HG03060 (cell line): ENCODE measurements around the gene TMEM108.

Experiments used
- ATAC-seq: cut with Tn5 transposase; IDR thresholded peaks from one replicate; pipeline ENCODE4 v1.9.1; 2021; ENCODE audit warnings: low read depth, moderate number of reproducible peaks; ENCODE audit not compliant: unreplicated experiment

Gene TMEM108

DNA sequence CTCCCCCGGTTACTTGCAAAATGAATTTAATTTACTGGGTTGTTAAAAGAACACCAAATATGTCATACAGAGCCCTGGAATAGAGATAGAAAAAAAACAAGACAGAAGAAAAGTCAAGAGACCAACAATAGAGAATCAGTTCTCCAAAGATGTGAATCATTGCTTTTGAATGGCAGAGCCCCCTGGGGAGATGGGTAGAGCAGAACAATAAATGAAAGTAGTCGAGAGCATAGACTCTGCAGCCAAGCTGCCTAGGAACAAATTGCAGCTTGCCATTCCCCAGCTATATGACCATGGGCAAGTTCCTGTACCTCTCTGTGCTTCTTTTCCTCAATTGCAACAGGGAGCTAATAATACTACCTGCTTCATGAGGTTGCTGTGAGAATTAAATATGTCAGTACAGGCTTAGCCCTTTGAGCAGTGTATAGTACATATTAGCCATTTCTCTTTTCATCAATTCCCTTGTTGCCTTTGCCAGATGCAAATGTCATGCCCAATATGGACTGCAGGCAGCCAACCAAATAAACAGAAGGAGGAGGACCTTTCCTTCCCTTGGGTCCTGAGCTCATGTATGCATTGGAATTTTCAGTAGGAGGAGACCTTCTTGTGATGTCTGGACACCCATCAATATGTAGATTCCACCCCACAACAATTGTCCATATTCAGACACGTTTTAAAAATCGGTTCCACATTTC is 336.7 kb downstream of the TMEM108 start:
- no peak for ATAC-seq

DNA sequence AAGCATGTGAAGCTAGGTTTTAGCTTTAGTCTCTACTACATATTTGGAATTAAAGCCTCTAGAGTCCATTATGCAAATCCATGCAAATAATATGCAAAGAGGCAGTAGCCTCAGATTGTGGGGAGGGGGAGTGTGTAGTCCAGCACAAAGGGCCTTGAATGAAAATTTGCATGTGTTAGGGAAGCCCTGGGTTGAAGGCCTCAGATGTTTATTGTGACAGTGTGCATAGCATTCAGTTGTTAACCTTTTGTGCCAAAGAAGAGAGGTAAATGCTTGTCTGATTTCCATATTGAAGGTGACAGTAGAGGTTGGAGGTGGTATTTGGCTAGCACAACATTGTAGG is 337.2 kb downstream of the TMEM108 start:
- ATAC-seq = no peak

DNA sequence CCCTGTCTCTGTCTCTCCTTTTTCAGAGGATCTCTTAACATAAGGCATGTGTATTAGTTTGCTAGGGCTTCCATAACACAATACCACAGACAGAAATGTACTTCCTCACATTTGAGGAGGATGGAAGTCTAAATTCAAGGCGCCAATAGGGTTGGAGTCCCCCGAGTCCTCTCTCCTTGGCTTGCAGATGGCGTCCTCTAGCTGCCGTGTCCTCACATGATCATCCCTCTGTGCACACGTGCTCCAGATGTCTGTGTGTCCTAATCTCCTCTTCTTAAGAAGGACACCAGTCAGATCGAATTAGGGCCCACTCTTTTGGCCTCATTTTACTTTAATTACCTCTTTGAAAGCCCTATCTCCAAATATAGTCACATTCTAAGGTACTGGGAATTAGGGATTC is 338.6 kb downstream of the TMEM108 start:
- no peak for ATAC-seq

DNA sequence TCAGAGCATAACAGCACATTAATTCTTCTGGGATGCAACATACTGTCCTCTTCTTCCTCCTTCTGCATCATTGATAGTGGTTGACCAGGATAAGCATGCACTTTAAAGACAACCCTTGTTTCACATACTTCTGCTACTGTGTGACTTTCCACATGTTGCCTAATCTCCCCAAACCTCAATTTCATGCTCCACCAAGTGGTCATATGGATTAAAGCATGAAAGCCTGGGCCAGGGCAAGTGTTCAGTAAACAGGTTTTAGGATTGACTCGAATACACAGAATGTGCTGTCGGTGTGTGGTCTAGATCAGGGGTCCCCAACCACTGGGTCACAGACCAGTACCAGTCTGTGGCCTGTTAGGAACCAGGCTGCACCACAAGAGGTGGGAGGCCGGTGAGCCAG is 339.2 kb downstream of the TMEM108 start:
- no peak for ATAC-seq

DNA sequence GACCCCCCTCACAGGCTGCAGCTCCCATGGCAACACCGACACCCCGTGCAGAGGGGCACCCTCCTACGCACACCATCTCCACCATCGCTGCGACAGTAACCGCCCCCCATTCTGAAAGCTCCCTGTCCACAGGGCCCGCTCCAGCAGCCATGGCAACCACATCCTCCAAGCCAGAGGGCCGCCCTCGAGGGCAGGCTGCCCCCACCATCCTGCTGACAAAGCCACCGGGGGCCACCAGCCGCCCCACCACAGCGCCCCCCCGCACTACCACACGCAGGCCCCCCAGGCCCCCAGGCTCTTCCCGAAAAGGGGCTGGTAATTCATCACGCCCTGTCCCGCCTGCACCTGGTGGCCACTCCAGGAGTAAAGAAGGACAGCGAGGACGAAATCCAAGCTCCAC is 341.7 kb downstream of the TMEM108 start:
- no peak for ATAC-seq

DNA sequence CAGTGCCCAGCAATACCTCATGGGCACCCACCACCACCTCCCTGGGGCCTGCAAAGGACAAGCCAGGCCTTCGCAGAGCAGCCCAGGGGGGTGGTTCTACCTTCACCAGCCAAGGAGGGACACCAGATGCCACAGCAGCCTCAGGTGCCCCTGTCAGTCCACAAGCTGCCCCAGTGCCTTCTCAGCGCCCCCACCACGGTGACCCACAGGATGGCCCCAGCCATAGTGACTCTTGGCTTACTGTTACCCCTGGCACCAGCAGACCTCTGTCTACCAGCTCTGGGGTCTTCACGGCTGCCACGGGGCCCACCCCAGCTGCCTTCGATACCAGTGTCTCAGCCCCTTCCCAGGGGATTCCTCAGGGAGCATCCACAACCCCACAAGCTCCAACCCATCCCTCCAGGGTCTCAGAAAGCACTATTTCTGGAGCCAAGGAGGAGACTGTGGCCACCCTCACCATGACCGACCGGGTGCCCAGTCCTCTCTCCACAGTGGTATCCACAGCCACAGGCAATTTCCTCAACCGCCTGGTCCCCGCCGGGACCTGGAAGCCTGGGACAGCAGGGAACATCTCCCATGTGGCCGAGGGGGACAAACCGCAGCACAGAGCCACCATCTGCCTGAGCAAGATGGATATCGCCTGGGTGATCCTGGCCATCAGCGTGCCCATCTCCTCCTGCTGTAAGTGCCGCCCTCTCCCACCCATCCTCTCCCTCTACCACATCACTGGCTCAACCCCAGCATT is 342.5 kb downstream of the TMEM108 start:
- no peak for ATAC-seq

DNA sequence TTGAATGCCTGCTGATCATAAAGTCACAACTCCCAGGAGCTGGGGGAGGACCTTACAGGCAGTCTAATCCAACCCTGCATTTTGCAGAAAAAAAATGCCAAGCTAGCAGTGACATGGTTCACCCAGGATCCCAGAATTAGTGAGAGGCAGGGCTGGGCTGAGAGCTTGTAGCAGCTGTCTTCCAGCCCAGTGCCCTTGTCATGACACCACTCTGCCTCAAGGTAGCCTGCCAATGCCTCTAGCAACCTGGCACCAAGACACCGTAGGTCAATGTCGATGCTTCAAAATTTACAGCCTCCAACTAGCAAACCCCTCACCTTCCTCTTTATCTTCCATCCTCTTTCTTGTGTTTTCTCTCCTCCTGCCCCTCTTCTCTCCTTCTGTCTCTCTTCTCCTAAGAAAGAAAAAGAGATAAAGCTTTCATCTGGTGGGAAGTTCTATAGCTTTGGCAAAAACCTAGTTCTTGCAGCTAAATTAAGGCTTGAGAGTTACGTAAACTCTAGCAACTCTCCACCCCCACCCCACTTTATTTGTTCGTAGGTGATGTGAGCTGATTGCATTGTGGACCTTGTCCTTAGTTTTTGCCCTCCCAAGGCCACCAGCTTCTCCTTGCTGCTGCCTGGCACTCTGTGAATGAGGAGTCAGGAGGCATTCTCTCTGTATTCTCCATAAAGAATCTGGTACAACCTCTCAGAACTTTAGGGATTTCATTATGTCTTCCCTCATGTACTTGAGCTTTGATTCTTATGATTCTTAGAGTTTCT is 343.3 kb downstream of the TMEM108 start:
- ATAC-seq = no peak

DNA sequence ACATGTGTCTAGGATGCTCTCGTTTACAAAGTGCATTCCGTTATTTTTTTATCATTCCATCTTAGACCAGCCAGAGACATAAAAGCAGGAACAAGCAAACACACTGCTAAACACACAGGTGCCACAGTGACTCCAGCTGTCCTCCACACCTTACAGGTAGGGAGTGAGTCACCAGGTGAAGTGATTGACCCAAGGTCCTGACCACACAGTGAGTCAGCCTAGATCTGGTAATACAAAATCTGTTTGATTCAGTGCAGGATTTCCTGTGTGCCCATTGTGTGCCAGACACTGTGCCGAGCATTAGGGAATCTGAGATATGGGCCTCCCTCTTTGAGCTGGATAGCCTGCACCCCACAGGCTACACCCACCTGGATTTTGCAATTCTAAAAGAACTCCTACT is 345.0 kb downstream of the TMEM108 start:
- no peak for ATAC-seq

DNA sequence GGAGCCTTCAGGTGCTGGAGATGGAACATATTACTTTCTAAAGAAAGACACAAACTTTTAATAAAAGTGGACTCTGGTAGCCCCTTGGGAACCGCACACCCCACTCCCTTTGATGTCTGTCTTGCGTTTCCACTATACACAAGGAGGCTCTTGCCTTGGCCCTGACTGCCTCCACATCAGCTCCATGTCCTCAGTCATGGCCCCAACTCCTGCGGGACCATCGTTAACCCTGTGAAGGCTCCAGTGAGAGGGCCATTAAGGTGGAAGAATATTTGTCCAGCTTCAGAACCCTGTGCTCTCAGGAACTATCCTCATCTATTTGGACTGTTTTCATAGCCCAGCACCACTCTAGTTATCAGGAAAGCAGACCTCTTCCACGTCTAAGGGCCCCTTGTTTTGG is 345.6 kb downstream of the TMEM108 start:
- ATAC-seq = no peak

DNA sequence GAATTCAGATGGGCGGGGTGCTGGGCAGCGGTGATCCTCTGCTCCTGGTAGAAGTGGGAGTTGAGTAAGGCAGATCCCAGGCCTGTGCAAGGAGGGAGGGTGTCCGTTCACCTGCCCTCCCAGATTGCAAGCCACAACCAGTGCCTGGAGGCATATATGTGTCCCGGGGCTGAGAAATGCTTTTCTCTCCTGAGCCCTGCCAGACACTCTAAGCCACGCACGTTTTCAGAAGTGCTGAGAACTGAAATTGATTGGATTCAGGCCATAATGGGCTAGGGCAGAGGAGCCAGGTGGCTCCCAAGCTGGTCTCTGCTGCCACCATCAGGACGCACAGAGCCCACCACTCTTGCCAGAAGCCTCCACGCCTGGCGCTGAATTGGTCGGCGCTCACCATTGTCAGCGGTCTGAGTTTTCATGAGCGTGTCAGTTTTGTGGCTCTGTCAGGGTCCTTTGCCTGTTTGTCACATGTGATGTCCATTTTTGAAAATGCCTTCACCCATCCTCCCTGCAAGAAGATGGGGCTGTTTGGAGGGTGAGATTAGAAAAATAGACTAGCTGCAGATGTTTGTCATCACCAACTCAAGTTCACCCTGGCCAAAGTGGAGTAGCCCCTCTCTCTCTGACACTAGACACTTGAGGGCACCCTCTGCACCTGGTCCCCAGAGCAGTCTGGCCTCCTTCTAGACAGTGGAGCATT is 346.3 kb downstream of the TMEM108 start:
- ATAC-seq = peak; percentile 52

DNA sequence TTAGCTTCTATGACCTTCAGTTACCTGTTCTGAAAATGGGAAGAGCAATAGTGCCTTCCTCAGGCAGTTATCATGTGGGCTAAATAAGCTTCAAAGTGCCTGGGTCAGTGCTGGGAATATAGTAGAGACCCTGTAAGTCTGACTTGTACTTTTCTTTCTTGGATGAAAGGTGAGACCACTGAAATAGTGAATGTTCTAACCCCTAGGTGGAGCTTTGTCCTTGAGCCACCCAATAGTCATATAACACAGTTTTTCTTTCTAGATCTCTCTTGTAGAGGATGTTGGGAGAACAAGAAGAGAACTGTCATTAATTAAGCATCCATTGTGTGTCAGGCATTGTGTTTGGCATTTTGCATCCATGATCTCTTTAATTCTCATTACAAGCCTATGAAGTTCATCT is 348.7 kb downstream of the TMEM108 start:
- ATAC-seq = no peak

DNA sequence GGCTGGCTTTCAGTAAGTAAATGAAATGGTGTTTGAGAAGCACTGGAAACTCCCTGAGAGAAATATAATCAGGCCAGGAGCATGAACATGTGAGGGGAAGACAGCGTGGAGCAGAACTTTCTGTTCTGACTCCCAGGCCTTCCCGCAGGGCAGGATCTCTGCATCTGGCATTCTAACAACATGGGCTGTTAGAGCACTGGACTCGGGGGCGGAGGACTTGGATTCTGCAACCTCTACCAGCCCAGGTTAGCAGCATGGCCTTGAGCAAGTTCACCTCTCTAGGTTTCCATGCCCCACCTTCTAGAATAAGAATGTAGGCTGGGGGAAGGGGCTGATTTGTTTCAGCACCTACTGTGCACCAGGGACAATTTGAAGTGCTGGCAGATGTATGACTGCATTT is 349.1 kb downstream of the TMEM108 start:
- ATAC-seq = no peak

DNA sequence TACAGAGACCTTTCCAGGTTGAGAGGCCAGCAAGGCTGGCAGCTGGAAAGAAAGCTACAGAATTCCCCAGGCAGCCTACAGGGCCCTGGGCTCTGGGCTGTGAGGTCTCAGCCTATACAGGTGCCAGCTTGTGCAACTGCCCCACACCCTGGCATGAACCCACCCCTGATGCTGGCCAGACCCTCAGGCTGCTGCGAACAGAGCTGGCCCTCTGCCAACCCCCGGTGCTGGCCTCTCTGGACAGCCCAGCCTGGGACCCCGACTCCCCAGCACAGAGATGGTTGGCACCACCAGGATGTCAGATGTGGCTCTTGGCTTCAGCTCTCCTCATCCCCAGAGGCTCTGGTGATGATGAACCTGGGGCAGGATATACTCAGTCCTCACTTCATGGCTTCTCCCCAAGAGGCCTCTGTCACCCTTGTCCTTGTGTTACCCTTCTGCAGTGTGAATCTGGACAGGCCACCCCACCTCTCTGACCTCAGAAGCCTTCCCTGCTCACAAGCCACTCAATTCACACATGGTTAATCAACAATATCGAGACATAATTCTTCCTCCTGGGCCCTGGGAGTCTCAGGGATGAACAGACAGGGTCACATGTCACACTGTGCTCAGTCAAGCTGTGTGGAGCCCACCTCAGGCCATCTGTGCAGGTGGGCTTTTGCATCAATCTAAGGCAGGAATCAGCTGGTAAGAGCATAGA is 350.7 kb downstream of the TMEM108 start:
- ATAC-seq = no peak

DNA sequence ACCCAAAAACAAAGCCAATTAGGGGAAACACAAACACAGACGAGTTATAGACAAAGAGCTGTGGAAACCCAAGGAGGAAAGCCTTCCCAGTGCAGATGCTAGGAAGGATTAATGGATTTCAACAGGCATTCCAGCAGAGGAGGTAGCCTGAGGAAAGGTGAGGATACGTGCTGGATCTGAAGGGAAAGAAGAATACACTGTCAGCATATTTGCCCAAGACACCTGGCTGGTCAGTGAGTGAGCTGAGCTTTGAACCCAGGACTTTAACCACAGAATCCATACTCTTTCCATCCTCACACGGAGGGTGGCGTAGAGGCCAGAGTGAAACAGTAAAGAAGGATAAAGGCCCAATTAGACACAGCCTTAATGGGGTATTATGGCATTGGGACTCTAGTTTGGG is 352.5 kb downstream of the TMEM108 start:
- ATAC-seq = no peak

DNA sequence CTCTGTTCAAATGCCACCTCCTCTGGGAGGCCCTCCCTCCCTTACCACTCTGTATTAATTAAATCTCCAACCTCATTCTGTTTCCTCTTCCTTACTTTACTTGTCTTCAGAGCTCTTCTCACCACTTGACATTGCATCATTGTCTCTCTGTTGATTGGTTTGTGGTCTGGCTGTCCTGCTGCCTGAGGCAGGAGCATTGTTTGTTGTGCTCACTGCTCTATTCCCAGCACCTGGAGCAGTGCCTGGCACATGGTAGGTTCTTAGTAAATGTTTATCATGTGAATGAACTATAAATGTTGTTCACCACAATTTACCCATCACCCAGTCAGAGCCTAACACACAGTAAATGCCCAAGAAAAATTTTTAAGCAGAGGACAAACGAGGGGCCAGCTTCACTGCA is 355.0 kb downstream of the TMEM108 start:
- ATAC-seq = no peak

DNA sequence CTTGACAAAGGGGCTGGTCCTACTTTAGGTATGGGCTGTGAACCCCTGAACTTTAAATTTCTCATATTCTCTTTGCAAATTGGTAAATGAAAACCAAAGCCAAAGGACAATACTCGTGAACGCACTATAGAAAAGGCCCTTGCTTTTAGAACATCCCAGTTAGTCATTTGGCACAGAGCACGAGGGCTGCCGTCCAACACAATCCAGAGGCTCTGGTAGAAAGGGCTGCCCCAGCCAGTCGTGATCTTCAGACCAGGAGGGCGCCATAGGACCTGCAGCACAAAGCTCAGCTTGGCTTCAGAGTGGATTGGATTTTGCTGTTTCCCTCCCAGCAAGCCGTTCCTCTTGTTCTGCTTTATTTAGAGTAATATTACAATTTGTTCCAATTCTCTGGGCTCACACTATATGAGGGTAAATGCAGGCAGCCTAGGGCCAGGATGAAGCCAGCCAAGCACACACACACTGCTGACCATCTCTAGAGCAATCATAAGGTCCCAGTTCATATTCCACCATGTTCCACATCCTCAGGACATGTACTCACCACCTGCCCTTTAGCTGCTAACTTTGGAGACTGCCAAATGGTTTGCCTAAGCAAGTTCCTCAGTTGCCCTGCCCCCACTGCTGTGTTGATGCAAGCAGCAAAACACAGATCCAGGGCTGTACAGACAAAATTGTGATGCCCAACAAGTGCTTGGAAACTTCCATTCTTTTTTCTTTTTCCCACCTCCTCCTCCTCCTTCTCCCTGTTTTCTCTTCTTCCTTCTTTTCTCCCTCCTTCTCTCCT is 355.7 kb downstream of the TMEM108 start:
- ATAC-seq = no peak

DNA sequence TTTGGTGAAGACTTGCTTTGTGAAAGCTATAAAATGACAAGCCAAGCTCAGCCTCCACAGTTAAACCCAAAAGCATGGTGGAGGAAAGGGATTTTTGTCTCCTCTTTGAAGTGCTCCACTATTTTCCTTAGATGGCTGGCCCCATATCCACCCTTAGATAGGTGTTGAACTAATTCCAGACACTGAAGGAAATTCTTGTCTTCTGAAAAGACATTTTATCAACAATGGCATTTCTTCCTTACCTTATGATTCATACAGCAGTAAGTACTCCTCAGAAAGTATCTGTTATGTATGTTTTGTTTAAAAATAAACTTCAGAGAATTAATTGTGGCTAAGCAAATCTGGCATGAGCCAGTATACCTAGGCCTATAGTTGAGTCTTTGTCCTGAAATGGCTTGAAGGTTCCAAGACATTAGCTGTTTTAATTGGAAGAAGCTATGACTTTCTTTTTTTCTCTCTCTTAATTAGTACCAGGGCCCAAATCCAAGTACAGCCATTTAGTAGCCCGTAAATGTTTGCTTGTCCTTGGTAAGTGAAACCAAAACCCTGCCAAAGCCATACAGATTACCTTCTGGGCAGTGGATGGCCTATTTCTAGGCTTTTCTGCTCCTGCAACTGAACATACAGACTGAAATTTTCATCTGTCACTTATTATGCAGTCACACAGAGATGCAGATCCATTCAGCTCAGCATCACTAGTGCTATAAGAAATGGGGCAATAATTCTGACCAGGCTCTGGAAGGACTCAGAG is 356.5 kb downstream of the TMEM108 start:
- ATAC-seq = no peak

DNA sequence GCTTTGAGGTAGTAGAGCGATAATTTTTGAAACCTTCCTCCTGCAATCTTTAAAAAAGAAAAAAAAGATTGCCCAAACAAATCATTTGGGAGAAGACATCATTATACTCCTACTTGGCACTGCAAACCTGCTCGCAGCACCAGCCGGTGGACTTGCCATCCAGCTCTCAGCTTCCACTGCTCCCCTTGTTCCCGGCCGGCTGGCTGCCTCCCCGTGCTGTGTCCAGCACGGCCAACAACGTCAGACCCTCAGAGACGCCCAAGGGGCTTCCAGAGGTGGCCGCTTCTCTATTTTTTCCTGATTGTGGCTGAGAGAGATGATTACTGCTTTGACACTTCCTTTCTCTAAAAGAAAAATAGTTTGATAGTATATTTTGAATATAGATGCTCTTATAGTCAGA is 358.7 kb downstream of the TMEM108 start:
- no peak for ATAC-seq

DNA sequence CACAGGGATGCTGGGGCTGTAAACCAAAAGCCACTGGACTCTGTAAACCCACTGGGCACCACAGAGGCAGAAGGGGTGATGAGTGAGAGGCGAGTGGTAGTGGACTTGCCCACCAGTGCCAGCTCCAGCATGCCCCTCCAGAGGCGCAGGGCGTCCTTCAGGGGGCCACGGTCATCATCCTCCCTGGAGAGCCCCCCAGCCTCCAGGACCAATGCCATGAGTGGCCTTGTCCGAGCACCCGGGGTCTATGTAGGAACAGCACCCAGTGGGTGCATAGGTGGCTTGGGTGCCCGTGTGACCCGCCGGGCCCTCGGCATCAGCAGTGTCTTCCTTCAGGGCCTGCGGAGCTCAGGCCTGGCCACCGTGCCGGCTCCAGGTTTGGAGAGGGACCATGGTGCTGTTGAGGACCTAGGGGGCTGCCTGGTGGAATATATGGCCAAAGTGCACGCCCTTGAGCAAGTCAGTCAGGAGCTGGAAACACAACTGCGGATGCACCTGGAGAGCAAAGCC is 361.9 kb downstream of the TMEM108 start, which contains the start of gene BFSP2:
BFSP2 (plus strand) TSS at position 51 of the 510 bp plus-strand sequence; CDS start at position 79, 28 bp downstream.
- no peak for ATAC-seq
